Measurements from ENCODE around the gene CEMIP2. TPM values are rescaled to one million over a fixed set of nuclear protein-coding genes. Genes with fewer than 3 reads are reported as not detected.
"Not testable (repeated sequence)": the region's sequence is repeated elsewhere in the genome, so short reads cannot be mapped to it uniquely, and the experiment has no call there.

Gene CEMIP2
- polyA plus RNA-seq, 2 donors = 5.5 to 5.8 TPM

DNA sequence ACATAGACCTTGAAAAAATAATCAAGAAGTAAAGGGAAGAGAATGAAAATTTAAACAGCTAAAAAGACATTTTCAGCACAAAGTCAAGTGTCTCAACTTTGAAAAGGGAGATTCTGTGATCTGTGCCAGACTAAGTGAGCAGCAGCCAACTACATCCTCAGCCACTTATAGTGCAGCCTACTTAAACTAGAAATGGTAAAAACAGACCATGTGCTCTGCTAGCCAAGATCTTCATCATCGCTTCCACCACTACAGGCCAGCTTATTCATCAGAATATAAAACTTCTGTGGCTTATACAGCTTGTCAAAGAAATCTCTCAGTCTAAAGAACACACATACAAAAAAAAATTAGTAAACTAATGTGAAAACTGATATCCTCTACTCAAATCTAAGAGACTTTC is 63.5 kb downstream of the CEMIP2 start:
- Histone ChIP-seq H3K36me3 (ENCODE audit: control insufficient read depth in 2 of 2, insufficient read depth in 2 of 2, low read length in 1 of 2) (peaks cover 3 to 8% of the 10 kb centered on the region in 2 donors), H3K4me1 (ENCODE audit: control insufficient read depth in 2 of 2, insufficient read depth in 2 of 2, low read length in 1 of 2) (no peaks in the 10 kb centered on the region), H3K4me3 (ENCODE audit: low read depth in 1 of 2, low read length in 2 of 2) (no peak overlapping the region), H3K9me3 (ENCODE audit: control insufficient read depth in 2 of 2, insufficient read depth in 1 of 2, low read depth in 1 of 2, low read length in 1 of 2) (no peaks in the 10 kb centered on the region), H3K27me3 (ENCODE audit: control insufficient read depth in 1 of 2, insufficient read depth in 2 of 2, low read length in 2 of 2) (no peaks in the 10 kb centered on the region), H3K27ac (ENCODE audit: low read depth in 2 of 2, low read length in 1 of 2) (no peak overlapping the region)
- WGBS, 2 donors = 72 to 82% methylated on average over 1 of the region's 1 CpG

DNA sequence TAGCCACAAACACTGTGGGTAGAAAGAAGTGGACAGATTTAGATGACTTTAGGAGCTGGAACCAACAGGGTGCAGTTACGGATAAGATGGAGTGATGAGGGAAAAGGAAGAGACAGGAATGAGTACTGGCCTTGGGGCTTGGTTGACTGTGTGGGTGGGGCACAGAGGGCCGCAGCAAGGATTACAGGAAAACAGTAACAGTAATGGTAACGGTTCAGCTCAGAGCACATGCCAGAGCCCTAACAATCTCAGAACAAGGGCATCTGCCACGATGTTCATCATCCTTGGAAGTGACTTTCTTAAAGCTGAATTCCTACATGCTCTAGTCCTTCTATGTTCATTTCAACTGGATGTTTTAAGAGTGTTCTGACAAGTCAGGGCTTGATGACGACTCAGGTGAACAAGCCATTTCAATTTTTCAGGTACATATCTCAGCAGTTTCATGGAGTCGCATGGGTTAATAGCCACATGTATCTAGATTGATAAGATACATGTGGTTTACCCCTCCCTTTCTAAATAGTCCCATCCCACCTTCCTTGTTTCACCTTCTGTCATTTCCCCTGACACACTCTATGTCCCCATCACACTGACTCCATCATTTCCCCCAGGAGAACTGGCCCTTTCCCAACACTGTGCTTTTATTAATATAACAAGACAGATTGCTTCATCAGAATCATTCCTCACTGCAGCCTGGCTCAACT is 65.0 kb downstream of the CEMIP2 start:
- Histone ChIP-seq H3K9me3 (ENCODE audit: control insufficient read depth in 2 of 2, insufficient read depth in 1 of 2, low read depth in 1 of 2, low read length in 1 of 2) (no peaks in the 10 kb centered on the region), H3K4me1 (ENCODE audit: control insufficient read depth in 2 of 2, insufficient read depth in 2 of 2, low read length in 1 of 2) (no peaks in the 10 kb centered on the region), H3K27ac (ENCODE audit: low read depth in 2 of 2, low read length in 1 of 2) (no peak overlapping the region), H3K36me3 (ENCODE audit: control insufficient read depth in 2 of 2, insufficient read depth in 2 of 2, low read length in 1 of 2) (peaks cover 3 to 6% of the 10 kb centered on the region in 2 donors), H3K4me3 (ENCODE audit: low read depth in 1 of 2, low read length in 2 of 2) (no peak overlapping the region), H3K27me3 (ENCODE audit: control insufficient read depth in 1 of 2, insufficient read depth in 2 of 2, low read length in 2 of 2) (no peaks in the 10 kb centered on the region)
- WGBS, 2 donors = 63 to 77% methylated on average over 6 of the region's 6 CpGs

DNA sequence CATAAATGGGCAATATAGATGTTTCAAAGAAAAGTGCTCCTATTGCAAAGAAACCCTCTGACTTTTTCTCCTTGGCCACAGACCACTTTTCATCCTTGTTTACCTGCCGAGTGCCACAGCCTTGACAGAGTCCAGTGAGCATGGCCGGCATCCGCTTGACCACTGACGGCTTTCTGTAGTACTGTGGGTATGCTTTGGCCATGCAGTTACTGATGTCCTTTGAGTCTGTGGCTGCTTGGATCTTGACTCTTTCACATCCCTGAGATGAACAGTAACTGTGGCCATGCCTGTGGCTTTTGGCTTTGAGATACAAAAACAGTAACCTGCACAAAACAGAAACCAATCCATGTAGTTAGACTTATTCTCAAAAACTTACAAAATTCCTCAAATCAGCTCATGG is 70.4 kb downstream of the CEMIP2 start:
- WGBS, 2 donors = 93 to 94% methylated on average over 4 of the region's 4 CpGs
- no peak overlapping the region for H3K27ac ChIP-seq (ENCODE audit: low read depth in 2 of 2, low read length in 1 of 2)
- no peaks in the 10 kb centered on the region for H3K4me1 ChIP-seq (ENCODE audit: control insufficient read depth in 2 of 2, insufficient read depth in 2 of 2, low read length in 1 of 2)
- H3K27me3 ChIP-seq (ENCODE audit: control insufficient read depth in 1 of 2, insufficient read depth in 2 of 2, low read length in 2 of 2) = no peaks in the 10 kb centered on the region
- peaks cover 5 to 8% of the 10 kb centered on the region in 2 donors for H3K36me3 ChIP-seq (ENCODE audit: control insufficient read depth in 2 of 2, insufficient read depth in 2 of 2, low read length in 1 of 2)
- H3K9me3 ChIP-seq (ENCODE audit: control insufficient read depth in 2 of 2, insufficient read depth in 1 of 2, low read depth in 1 of 2, low read length in 1 of 2) = no peaks in the 10 kb centered on the region
- H3K4me3 ChIP-seq (ENCODE audit: low read depth in 1 of 2, low read length in 2 of 2) = no peak overlapping the region

DNA sequence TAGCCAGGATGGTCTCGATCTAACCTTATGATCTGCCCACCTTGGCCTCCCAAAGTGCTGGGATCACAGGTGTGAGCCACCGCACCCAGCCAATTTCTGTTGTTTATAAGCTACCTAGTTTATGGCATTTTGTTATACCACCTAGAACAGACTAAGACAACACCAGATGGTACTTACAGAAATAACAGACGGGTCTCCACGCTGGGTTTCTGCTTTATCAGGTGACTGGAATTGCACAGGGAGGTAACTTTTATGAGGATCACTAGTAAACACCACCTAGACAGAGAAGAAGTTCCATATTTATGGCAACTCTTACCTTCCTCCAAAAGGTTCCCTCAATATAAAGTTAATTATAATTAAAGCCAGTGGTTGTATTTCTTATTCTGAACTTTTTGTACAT is 74.0 kb downstream of the CEMIP2 start:
- Histone ChIP-seq H3K4me1 (ENCODE audit: control insufficient read depth in 2 of 2, insufficient read depth in 2 of 2, low read length in 1 of 2) (no peaks in the 10 kb centered on the region), H3K27ac (ENCODE audit: low read depth in 2 of 2, low read length in 1 of 2) (no peak overlapping the region), H3K4me3 (ENCODE audit: low read depth in 1 of 2, low read length in 2 of 2) (no peak overlapping the region), H3K27me3 (ENCODE audit: control insufficient read depth in 1 of 2, insufficient read depth in 2 of 2, low read length in 2 of 2) (no peaks in the 10 kb centered on the region), H3K9me3 (ENCODE audit: control insufficient read depth in 2 of 2, insufficient read depth in 1 of 2, low read depth in 1 of 2, low read length in 1 of 2) (no peaks in the 10 kb centered on the region), H3K36me3 (ENCODE audit: control insufficient read depth in 2 of 2, insufficient read depth in 2 of 2, low read length in 1 of 2) (peaks cover 7 to 8% of the 10 kb centered on the region in 2 donors)
- 97 to 98% methylated on average over 4 of the region's 4 CpGs for WGBS, 2 donors

DNA sequence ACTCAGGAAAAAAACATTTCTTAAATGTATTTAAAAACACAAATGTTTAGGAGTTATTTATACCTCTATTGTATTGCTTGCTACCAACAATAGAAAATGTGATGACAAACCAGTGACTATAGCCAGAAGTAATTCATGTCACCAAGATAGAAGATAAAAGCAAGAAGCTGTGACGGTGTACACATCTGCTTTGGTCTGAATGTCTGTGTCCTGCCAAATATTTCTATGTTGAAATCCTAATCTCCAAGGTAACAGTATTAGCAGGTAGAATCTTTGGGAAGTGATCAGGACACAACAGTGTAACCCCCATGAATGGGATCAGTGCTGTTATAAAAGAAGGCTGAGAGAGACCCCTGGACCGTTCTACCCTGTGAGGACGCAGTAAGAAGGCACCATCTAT is 74.7 kb downstream of the CEMIP2 start:
- Histone ChIP-seq H3K4me3 (ENCODE audit: low read depth in 1 of 2, low read length in 2 of 2) (no peak overlapping the region), H3K36me3 (ENCODE audit: control insufficient read depth in 2 of 2, insufficient read depth in 2 of 2, low read length in 1 of 2) (peaks cover 8 to 10% of the 10 kb centered on the region in 2 donors), H3K27ac (ENCODE audit: low read depth in 2 of 2, low read length in 1 of 2) (no peak overlapping the region), H3K4me1 (ENCODE audit: control insufficient read depth in 2 of 2, insufficient read depth in 2 of 2, low read length in 1 of 2) (no peaks in the 10 kb centered on the region), H3K9me3 (ENCODE audit: control insufficient read depth in 2 of 2, insufficient read depth in 1 of 2, low read depth in 1 of 2, low read length in 1 of 2) (no peaks in the 10 kb centered on the region), H3K27me3 (ENCODE audit: control insufficient read depth in 1 of 2, insufficient read depth in 2 of 2, low read length in 2 of 2) (no peaks in the 10 kb centered on the region)
- 96% methylated on average over 3 of the region's 3 CpGs for WGBS, 2 donors

DNA sequence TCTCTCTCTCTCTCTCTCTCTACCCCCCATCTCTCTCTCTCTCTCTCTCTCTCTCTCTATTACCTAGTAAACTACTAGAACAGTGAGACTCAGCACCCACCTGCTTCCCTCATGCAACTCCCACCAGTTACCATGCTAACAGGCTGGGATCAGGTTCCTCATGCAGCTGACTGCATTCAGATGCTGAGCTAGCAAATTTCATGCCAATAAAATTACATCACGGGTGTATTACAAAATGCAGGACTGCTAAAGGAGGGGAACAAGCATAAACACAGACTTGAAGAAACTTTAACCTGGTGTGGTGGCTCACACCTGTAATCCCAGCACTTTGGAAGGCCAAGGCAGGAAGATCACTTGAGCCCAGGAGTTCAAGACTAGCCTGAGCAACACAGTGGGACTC is 76.0 kb downstream of the CEMIP2 start:
- Histone ChIP-seq H3K4me3 (ENCODE audit: low read depth in 1 of 2, low read length in 2 of 2) (no peak overlapping the region), H3K9me3 (ENCODE audit: control insufficient read depth in 2 of 2, insufficient read depth in 1 of 2, low read depth in 1 of 2, low read length in 1 of 2) (no peaks in the 10 kb centered on the region), H3K27me3 (ENCODE audit: control insufficient read depth in 1 of 2, insufficient read depth in 2 of 2, low read length in 2 of 2) (no peaks in the 10 kb centered on the region), H3K4me1 (ENCODE audit: control insufficient read depth in 2 of 2, insufficient read depth in 2 of 2, low read length in 1 of 2) (no peaks in the 10 kb centered on the region), H3K27ac (ENCODE audit: low read depth in 2 of 2, low read length in 1 of 2) (no peak overlapping the region), H3K36me3 (ENCODE audit: control insufficient read depth in 2 of 2, insufficient read depth in 2 of 2, low read length in 1 of 2) (peaks cover 3 to 8% of the 10 kb centered on the region in 2 donors)
- 40 to 47% methylated on average over 1 of the region's 1 CpG for WGBS, 2 donors

DNA sequence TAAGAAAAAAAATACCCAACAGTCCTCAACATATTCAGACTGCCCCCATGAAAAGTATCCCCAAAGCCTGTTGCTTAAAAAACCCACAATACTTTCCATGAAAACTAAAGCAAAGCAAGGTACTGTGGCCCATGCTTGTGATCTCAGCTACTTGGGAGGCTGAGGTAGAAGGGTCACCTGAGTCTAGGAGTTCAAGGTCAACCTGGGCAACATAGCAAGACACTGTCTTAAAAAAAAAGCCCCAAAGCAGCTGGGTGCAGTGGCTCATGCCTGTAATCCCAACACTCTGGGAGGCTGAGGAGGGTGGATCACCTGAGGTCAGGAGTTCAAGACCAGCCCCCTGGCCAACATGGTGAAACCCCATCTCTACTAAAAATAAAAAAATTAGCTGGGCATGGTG is 76.7 kb downstream of the CEMIP2 start:
- not testable (repeated sequence) for H3K4me1 ChIP-seq (ENCODE audit: control insufficient read depth in 2 of 2, insufficient read depth in 2 of 2, low read length in 1 of 2); H3K4me3 ChIP-seq (ENCODE audit: low read depth in 1 of 2, low read length in 2 of 2); H3K9me3 ChIP-seq (ENCODE audit: control insufficient read depth in 2 of 2, insufficient read depth in 1 of 2, low read depth in 1 of 2, low read length in 1 of 2); H3K27ac ChIP-seq (ENCODE audit: low read depth in 2 of 2, low read length in 1 of 2); H3K36me3 ChIP-seq (ENCODE audit: control insufficient read depth in 2 of 2, insufficient read depth in 2 of 2, low read length in 1 of 2); H3K27me3 ChIP-seq (ENCODE audit: control insufficient read depth in 1 of 2, insufficient read depth in 2 of 2, low read length in 2 of 2)

DNA sequence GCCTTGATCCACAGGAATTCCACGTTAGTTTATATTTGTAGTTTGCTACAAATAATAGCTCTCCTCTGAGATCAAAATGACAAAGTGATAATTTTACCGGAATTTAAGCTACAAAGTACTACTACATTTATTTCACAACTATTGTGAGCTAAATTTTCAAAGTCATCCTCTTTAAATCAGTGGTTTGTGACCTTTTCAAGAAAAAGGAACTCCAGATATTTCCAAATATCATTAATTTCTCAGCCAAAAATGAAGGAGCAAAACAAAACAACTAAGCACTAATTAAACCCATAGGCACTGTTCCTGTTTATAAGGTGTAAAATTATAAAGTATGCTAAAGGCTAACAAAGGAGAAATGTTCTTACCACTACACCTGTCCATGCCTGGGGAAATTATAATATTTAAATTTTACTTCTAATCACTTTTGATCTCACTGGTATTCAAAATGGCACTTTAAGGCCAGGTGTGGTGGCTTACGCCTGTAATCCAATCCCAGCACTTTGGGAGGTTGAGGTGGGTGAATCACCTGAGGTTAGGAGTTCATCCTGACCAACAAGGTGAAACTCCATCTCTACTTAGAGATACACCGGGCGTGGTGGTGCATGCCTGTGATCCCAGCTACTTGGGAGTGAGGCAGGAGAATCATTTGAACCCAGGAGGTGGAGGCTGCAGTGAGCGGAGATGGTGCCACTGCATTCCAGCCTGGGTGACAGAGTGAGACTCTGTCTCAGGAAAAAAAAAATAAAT is 77.5 kb downstream of the CEMIP2 start:
- no peaks in the 10 kb centered on the region for H3K4me1 ChIP-seq (ENCODE audit: control insufficient read depth in 2 of 2, insufficient read depth in 2 of 2, low read length in 1 of 2)
- no peak overlapping the region for H3K4me3 ChIP-seq (ENCODE audit: low read depth in 1 of 2, low read length in 2 of 2)
- peaks cover 3 to 8% of the 10 kb centered on the region in 2 donors for H3K36me3 ChIP-seq (ENCODE audit: control insufficient read depth in 2 of 2, insufficient read depth in 2 of 2, low read length in 1 of 2)
- H3K9me3 ChIP-seq (ENCODE audit: control insufficient read depth in 2 of 2, insufficient read depth in 1 of 2, low read depth in 1 of 2, low read length in 1 of 2) = no peaks in the 10 kb centered on the region
- 87 to 90% methylated on average over 6 of the region's 6 CpGs for WGBS, 2 donors
- H3K27ac ChIP-seq (ENCODE audit: low read depth in 2 of 2, low read length in 1 of 2) = no peak overlapping the region
- H3K27me3 ChIP-seq (ENCODE audit: control insufficient read depth in 1 of 2, insufficient read depth in 2 of 2, low read length in 2 of 2) = no peaks in the 10 kb centered on the region

DNA sequence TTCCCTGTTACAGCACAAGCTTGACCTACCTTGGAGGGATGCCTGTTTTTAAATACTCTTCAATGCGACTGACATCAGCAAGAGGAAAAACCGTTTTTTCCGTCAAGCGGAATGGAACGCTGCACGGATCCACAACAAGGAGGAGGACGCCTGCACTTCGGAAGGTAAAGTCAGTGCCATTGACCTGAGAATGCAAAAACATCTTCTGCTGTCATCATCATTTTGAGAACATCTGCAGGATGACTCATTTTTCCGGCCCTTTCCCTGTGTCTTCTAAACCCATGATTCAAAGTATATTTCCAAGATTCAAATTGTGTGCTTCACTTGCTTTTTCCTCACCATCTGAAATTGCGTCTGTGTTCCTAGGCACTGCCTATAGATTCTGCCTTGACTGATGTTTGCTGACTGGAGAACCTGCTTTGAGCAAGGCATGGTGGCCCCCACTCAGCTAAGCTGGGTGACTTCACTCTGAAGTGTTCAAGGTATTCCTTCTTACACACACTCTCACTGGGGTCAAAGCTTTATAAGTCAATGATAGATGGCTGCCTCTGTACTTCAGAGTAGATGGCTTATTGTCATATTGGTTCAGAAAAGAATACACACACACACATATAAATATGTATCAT is 78.1 kb downstream of the CEMIP2 start:
- WGBS, 2 donors = 83 to 92% methylated on average over 10 of the region's 10 CpGs
- H3K27ac ChIP-seq (ENCODE audit: low read depth in 2 of 2, low read length in 1 of 2) = no peak overlapping the region
- H3K36me3 ChIP-seq (ENCODE audit: control insufficient read depth in 2 of 2, insufficient read depth in 2 of 2, low read length in 1 of 2) = peaks cover 3 to 8% of the 10 kb centered on the region in 2 donors
- H3K27me3 ChIP-seq (ENCODE audit: control insufficient read depth in 1 of 2, insufficient read depth in 2 of 2, low read length in 2 of 2) = no peaks in the 10 kb centered on the region
- no peaks in the 10 kb centered on the region for H3K9me3 ChIP-seq (ENCODE audit: control insufficient read depth in 2 of 2, insufficient read depth in 1 of 2, low read depth in 1 of 2, low read length in 1 of 2)
- H3K4me1 ChIP-seq (ENCODE audit: control insufficient read depth in 2 of 2, insufficient read depth in 2 of 2, low read length in 1 of 2) = no peaks in the 10 kb centered on the region
- H3K4me3 ChIP-seq (ENCODE audit: low read depth in 1 of 2, low read length in 2 of 2) = no peak overlapping the region

All from esophagus (tissue), 2 donors.